Adrenal gland (tissue), 12 donors: Measurements from ENCODE around the gene RNF144B. TPM values are rescaled to one million over a fixed set of nuclear protein-coding genes. Genes with fewer than 3 reads are reported as not detected.

Experiments used
- DNase-seq, 7 donors: peaks; one replicate each; pipeline ENCODE4 v3.0.0-alpha.2; 2019 to 2020
- H3K27ac ChIP-seq, 5 donors: fragments of 200-600 bp; sonication (generic) in 4 of 5; 1 replicate in 3 of 5; 2 replicates in 2 of 5; pipeline versions ENCODE4 v1.5.1 to v1.8.0; 2016 to 2020; ENCODE audit warnings: mild to moderate bottlenecking in 1 of 5
- H3K27me3 ChIP-seq: fragments of 200-600 bp; 2 replicates; pipeline ENCODE4 v1.8.0; 2021
- H3K36me3 ChIP-seq, 2 donors: fragments of 200-600 bp; replicated peaks in 1 of 2; 1 replicate in 1 of 2; 2 replicates in 1 of 2; pipeline versions ENCODE4 v1.5.1 to v1.8.0; 2018 to 2022
- H3K4me1 ChIP-seq, 2 donors: fragments of 200-600 bp; replicated peaks in 1 of 2; 1 replicate in 1 of 2; 2 replicates in 1 of 2; pipeline versions ENCODE4 v1.5.1 to v1.8.0; 2018 to 2021
- H3K4me3 ChIP-seq, 4 donors: fragments of 200-600 bp; sonication (generic) in 3 of 4; one replicate each; pipeline ENCODE4 v1.5.1; 2016 to 2018
- H3K9me3 ChIP-seq, 3 donors: fragments of 200-600 bp; sonication (generic) in 1 of 3; replicated peaks in 1 of 3; 1 replicate in 2 of 3; 2 replicates in 1 of 3; pipeline versions ENCODE4 v1.5.1 to v1.8.0; 2016 to 2021
- CTCF ChIP-seq, 6 experiments: fragments of 450-650 bp in 4 of 6; fragments of 200-600 bp in 2 of 6; sonication (generic) in 1 of 6; IDR thresholded peaks; 1 replicate in 5 of 6; 2 replicates in 1 of 6; pipeline versions ENCODE4 v1.5.1 to v1.8.0; 2016 to 2021; ENCODE audit warnings: antibody characterized with exemption in 6 of 6, mild to moderate bottlenecking in 2 of 6, moderate library complexity in 1 of 6
- POLR2A ChIP-seq, 2 donors: fragments of 450-650 bp; IDR thresholded peaks; one replicate each; pipeline ENCODE4 v1.6.1; 2017; ENCODE audit warnings: antibody characterized with exemption in 2 of 2, mild to moderate bottlenecking in 2 of 2, moderate library complexity in 1 of 2
- WGBS, 4 donors: extraction: QIAGEN DNeasy Blood & Tissue Kit in 2 of 4; methylation state at CpG; one replicate each; pipeline versions ENCODE4 v1.1.5 to v1.1.7; 2013 to 2017; 5-methylcytosine and 5-hydroxymethylcytosine counted together
- intact Hi-C, 2 donors: fragments of 100-400 bp; cut with DNase I; formaldehyde crosslinking; loops; one replicate each; pipeline versions ENCODE4 v1.14.1 to v1.15.0; 2022 to 2023
- polyA plus RNA-seq, 3 donors: library from polyadenylated mRNA; stranded (reverse); fragments of 200-250 nt in 2 of 3; fragments of 350-450 nt in 1 of 3; fragmentation: Illumina TruSeq in 1 of 3; extraction: RNeasy Lipid Tissue Mini Kit (QIAGEN cat#74804) in 1 of 3; gene quantifications; one replicate each; pipeline ENCODE4 v1.2.3, GENCODE V29; 2013 to 2014
- total RNA-seq, 9 donors: library from RNA; depleted of rRNA in 4 of 9; stranded (reverse); fragments of >200 nt in 4 of 9; fragments of 120-200 nt in 1 of 9; fragmentation: NEBNext Ultra II Directional in 1 of 9; extraction: Animal tissue kit (Norgen Biotek cat#: 25700) in 1 of 9; gene quantifications; one replicate each; pipeline versions ENCODE4 v1.1.0 to v1.2.4, GENCODE V29; 2013 to 2023
- donor health status: healthy with polysubstance abuse.
- donor health status: Bipolar disorder and iron deficiency.
- donor health status: DM: yes; HTN: yes; CAD: no.
- donor health status: DM: no; HTN: no; CAD: no.
- donor health status: DM: no; HTN: no; CAD: no.
- donor health status: DM: yes; HTN: yes; CAD: no.

RNF144B gene
- total and polyA plus RNA-seq, 12 donors, result 1.9 to 11.0 (median 7.4) TPM

DNA sequence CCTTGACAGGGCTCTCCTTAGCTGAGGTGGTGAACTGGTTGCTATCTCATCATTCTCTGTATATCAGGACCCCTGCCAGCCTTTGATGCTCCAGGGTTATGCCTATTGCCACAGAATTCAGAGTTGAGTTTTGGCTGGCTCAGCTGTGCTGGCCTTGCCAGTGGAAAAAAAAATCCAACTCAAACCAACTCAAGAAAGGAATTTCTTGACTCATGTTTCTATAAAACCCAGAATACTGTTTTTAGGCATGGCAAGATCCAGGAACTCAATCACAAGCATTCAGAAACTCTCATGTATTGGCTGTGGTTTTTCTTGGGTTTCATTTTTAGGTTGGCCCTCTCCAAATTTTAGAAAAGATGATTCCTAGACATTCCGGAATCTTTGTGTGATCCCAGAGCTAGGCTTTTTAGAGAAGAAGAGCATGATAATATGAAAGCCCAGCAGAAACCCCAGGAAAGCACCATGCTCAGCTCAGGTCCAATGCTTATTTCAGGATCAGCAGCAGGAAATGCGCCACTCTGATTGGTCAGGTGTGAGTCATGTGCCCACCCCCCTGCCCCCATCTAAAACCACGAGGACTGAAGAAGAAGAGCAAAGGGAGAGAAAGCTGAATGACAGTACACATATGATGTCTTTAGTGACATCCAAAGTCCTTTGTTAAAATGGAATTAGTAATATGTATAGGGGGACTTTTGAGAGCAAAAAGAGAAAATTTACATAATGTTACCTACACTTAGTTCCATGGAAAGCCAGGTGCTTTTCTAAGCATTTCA lies 122.9 kb downstream of the RNF144B start:
- DNase-seq, result no peak
- H3K4me1 ChIP-seq, result no peaks in the 10 kb centered on the region
- 72 to 81% (median 77%) methylated on average over 3 of the region's 3 CpGs for WGBS, 4 donors
- intact Hi-C loops, result no loop called here
- H3K36me3 ChIP-seq, result no peaks in the 10 kb centered on the region
- H3K4me3 ChIP-seq, result no peak overlapping the region
- H3K27ac ChIP-seq, result no peak overlapping the region
- TF ChIP-seq POLR2A (IDR thresholded peaks at IDR 0.05), result no peak
- TF ChIP-seq CTCF (IDR thresholded peaks at IDR 0.05), result no peak
- H3K27me3 ChIP-seq, result no peaks in the 10 kb centered on the region
- no peaks in the 10 kb centered on the region for H3K9me3 ChIP-seq

GRCh38 chr6:18510644-18511033 lies 123.5 kb downstream of the RNF144B start:
- DNase-seq, result no peak
- H3K9me3 ChIP-seq, result no peaks in the 10 kb centered on the region
- no peak for TF ChIP-seq POLR2A (IDR thresholded peaks at IDR 0.05)
- no peak for TF ChIP-seq CTCF (IDR thresholded peaks at IDR 0.05)
- intact Hi-C loops, result no loop called here
- WGBS, 4 donors, result 67 to 77% (median 72%) methylated on average over 2 of the region's 2 CpGs
- H3K4me3 ChIP-seq, result no peak overlapping the region
- H3K27me3 ChIP-seq, result no peaks in the 10 kb centered on the region
- H3K27ac ChIP-seq, result no peak overlapping the region
- no peaks in the 10 kb centered on the region for H3K4me1 ChIP-seq
- H3K36me3 ChIP-seq, result no peaks in the 10 kb centered on the region

DNA sequence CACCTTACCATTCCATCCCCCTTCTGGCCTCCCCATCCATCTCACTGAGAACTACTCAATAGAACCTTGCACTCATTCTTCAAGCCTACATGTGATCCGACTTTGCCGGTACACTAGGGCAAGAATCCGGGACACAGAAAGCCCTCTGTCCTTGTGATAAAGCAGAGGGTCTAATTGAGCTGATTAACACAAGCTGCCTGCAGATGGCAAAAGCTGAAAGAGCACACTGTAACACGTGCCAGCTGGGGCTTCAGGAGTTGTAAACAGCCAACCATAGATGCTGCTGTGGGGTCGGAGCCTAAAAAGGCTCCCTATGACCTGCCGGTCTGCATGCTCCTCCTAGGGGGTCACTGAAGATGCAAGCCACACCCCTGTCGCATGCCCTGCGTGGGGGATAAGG lies 124.1 kb downstream of the RNF144B start:
- WGBS, 4 donors, result 73 to 80% (median 77%) methylated on average over 7 to 8 of the region's 8 CpGs

DNA sequence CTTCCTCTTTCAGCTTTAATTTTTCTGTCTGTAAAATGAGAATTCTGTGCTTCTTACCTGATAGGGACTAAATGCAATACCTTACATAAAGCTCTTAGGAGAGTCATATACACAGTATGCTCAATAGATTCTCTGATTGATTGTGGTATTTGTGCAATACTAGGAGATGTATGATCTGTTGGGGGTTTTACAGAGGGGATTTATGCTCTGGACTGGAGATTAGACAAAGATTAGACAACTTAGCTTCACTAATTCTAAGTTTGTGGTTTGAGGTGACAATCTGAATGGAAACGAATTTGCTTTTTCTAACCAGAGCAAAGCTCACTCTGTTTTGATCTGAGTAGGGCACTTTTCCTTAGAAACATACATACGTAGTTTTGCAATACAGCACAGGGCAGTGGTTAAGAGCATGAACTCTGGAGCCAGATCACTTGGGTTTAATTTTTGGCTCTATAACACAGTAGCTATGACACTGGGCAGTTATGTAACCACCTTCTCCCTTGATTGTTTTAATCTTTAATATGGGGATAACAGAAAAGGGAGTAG lies 126.2 kb downstream of the RNF144B start:
- 58 to 82% (median 66%) methylated on average over 2 of the region's 2 CpGs for WGBS, 4 donors
- no peak overlapping the region for H3K27ac ChIP-seq
- no peaks in the 10 kb centered on the region for H3K4me1 ChIP-seq
- TF ChIP-seq CTCF (IDR thresholded peaks at IDR 0.05) (no peak), POLR2A (IDR thresholded peaks at IDR 0.05) (no peak)
- no peak overlapping the region for H3K4me3 ChIP-seq
- intact Hi-C loops, result no loop called here
- H3K36me3 ChIP-seq, result no peaks in the 10 kb centered on the region
- no peaks in the 10 kb centered on the region for H3K9me3 ChIP-seq
- H3K27me3 ChIP-seq, result no peaks in the 10 kb centered on the region
- no peak for DNase-seq

More for the DNA sequence above, 124.1 kb downstream of the RNF144B start:
- no peaks in the 10 kb centered on the region for H3K36me3 ChIP-seq
- intact Hi-C loops, result no loop called here
- H3K9me3 ChIP-seq, result no peaks in the 10 kb centered on the region
- H3K4me3 ChIP-seq, result no peak overlapping the region
- no peak for TF ChIP-seq CTCF (IDR thresholded peaks at IDR 0.05)
- no peak for TF ChIP-seq POLR2A (IDR thresholded peaks at IDR 0.05)
- no peak for DNase-seq
- no peak overlapping the region for H3K27ac ChIP-seq
- H3K27me3 ChIP-seq, result no peaks in the 10 kb centered on the region
- no peaks in the 10 kb centered on the region for H3K4me1 ChIP-seq
